K562 (cell line): ENCODE data around the gene BTBD2.

ENCODE experiments used
- EP300 ChIP-seq: IDR thresholded peaks from 2 replicates; pipeline ENCODE4 v1.6.1; 2012; ENCODE audit warnings: low read length, improper control_type of control experiment
- JUNB ChIP-seq: fragments of 450-650 bp; formaldehyde crosslinking; conservative IDR thresholded peaks from 2 replicates; pipeline ENCODE4 v1.4.0; 2020; ENCODE audit warnings: mild to moderate bottlenecking
- MYC ChIP-seq, 2 experiments: fragments of 250-450 bp in 1 of 2; sonication (Bioruptor Pico) in 1 of 2; IDR thresholded peaks; 2 replicates each; pipeline versions ENCODE4 v1.5.1 to v1.6.1; 2012 to 2021; ENCODE audit warnings: low read depth in 2 of 2, borderline replicate concordance in 1 of 2, improper control_type of control experiment in 1 of 2, low read length in 1 of 2, mild to moderate bottlenecking in 1 of 2, moderate library complexity in 1 of 2
- POLR2A ChIP-seq: fragments of 450-650 bp; conservative IDR thresholded peaks from 2 replicates; pipeline ENCODE4 v1.6.1; 2016
- SMARCB1 ChIP-seq: IDR thresholded peaks from 2 replicates; pipeline ENCODE4 v1.6.1; 2011; ENCODE audit warnings: improper control_type of control experiment, low read depth; ENCODE audit not compliant: insufficient read length
- SP2 ChIP-seq: IDR thresholded peaks from 2 replicates; pipeline ENCODE4 v1.6.1; 2011; ENCODE audit warnings: mild to moderate bottlenecking, low read depth, low read length, moderate library complexity; ENCODE audit not compliant: poor library complexity, severe bottlenecking; ENCODE audit errors: extremely low read depth
- XRCC4 ChIP-seq: IDR thresholded peaks from one replicate; pipeline ENCODE4 v1.6.1; 2011; ENCODE audit not compliant: insufficient read depth, insufficient read length; ENCODE audit errors: extremely low read depth
- TF ChIP-seq, protein P1 (sequence below): sonication (generic); formaldehyde crosslinking; IDR thresholded peaks from 2 replicates; pipeline ENCODE4 v1.8.1; 2022; ENCODE audit warnings: missing genetic modification reagents
- TF ChIP-seq, protein P2 (sequence below), 3 experiments: IDR thresholded peaks in 2 of 3; conservative IDR thresholded peaks in 1 of 3; 2 replicates each; pipeline ENCODE4 v1.5.1; 2011 to 2012; ENCODE audit warnings: low read length in 3 of 3, mild to moderate bottlenecking in 3 of 3, control low read depth in 2 of 3, improper control_type of control experiment in 1 of 3, inconsistent platforms in 1 of 3, low read depth in 1 of 3, mixed read lengths in 1 of 3, moderate library complexity in 1 of 3; ENCODE audit not compliant: insufficient read depth in 2 of 3

DNA sequence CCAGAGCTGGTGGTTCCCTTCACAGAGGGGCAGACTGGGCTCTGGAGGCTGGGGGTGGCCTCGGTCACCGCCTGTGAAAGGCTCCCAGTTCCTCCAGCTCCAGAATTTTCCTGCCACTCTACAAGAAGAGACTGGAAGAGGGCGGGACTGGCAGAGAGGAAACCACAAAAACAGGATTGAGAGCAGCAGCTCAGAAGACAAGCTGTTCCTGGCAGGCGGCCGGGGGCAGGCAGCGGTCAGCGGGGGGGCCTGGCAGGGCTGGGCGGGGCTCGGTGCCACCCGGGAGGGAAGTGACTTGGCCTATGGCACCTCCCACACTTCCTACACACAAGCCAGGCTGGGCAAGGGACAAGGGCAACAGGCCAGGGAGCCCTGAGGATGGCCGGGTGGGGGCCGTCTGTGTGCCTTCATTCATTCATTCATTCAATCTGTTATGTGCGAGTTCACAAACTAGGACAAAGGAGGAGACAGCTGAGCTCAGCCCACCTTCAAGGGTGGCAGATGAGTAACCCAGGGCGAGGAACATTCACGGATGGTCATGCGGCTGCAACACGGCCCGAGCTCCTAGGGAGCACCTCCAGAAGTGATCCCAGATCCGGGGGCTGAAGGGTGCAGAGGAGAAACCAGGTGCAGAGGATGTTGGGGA is 16.9 kb upstream of the BTBD2 start:
- no peak for TF ChIP-seq MYC (IDR thresholded peaks at IDR 0.05; ENCODE audit: low read depth, low read length)
- no peak for TF ChIP-seq MYC (CRISPR knock-in tag; IDR thresholded peaks at IDR 0.05; ENCODE audit: borderline replicate concordance, low read depth)
- no peak for TF ChIP-seq JUNB (CRISPR knock-in tag)
- no peak for TF ChIP-seq SP2
- no peak for TF ChIP-seq XRCC4
- no peak for TF ChIP-seq SMARCB1
- TF ChIP-seq, protein P1, sequence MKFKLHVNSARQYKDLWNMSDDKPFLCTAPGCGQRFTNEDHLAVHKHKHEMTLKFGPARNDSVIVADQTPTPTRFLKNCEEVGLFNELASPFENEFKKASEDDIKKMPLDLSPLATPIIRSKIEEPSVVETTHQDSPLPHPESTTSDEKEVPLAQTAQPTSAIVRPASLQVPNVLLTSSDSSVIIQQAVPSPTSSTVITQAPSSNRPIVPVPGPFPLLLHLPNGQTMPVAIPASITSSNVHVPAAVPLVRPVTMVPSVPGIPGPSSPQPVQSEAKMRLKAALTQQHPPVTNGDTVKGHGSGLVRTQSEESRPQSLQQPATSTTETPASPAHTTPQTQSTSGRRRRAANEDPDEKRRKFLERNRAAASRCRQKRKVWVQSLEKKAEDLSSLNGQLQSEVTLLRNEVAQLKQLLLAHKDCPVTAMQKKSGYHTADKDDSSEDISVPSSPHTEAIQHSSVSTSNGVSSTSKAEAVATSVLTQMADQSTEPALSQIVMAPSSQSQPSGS: no peak
- TF ChIP-seq, protein P2, sequence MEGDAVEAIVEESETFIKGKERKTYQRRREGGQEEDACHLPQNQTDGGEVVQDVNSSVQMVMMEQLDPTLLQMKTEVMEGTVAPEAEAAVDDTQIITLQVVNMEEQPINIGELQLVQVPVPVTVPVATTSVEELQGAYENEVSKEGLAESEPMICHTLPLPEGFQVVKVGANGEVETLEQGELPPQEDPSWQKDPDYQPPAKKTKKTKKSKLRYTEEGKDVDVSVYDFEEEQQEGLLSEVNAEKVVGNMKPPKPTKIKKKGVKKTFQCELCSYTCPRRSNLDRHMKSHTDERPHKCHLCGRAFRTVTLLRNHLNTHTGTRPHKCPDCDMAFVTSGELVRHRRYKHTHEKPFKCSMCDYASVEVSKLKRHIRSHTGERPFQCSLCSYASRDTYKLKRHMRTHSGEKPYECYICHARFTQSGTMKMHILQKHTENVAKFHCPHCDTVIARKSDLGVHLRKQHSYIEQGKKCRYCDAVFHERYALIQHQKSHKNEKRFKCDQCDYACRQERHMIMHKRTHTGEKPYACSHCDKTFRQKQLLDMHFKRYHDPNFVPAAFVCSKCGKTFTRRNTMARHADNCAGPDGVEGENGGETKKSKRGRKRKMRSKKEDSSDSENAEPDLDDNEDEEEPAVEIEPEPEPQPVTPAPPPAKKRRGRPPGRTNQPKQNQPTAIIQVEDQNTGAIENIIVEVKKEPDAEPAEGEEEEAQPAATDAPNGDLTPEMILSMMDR (IDR thresholded peaks at IDR 0.05 in 2 of 3, conservative IDR thresholded peaks at IDR 0.05 in 1 of 3; ENCODE audit: insufficient read depth in 2 of 3, low read depth in 1 of 3, low read length in 3 of 3): no peak
- TF ChIP-seq EP300: no peak
- TF ChIP-seq POLR2A: no peak
